Adrenal gland (tissue), 12 donors: Measurements from ENCODE around the gene BNIP2. TPM values are rescaled to one million over a fixed set of nuclear protein-coding genes. Genes with fewer than 3 reads are reported as not detected.

Experiments used
- DNase-seq, 7 donors: peaks; one replicate each; pipeline ENCODE4 v3.0.0-alpha.2; 2019 to 2020
- H3K27ac ChIP-seq, 5 donors: fragments of 200-600 bp; sonication (generic) in 4 of 5; 1 replicate in 3 of 5; 2 replicates in 2 of 5; pipeline versions ENCODE4 v1.5.1 to v1.8.0; 2016 to 2020; ENCODE audit warnings: mild to moderate bottlenecking in 1 of 5
- H3K27me3 ChIP-seq: fragments of 200-600 bp; 2 replicates; pipeline ENCODE4 v1.8.0; 2021
- H3K36me3 ChIP-seq, 2 donors: fragments of 200-600 bp; replicated peaks in 1 of 2; 1 replicate in 1 of 2; 2 replicates in 1 of 2; pipeline versions ENCODE4 v1.5.1 to v1.8.0; 2018 to 2022
- H3K4me1 ChIP-seq, 2 donors: fragments of 200-600 bp; replicated peaks in 1 of 2; 1 replicate in 1 of 2; 2 replicates in 1 of 2; pipeline versions ENCODE4 v1.5.1 to v1.8.0; 2018 to 2021
- H3K4me3 ChIP-seq, 4 donors: fragments of 200-600 bp; sonication (generic) in 3 of 4; one replicate each; pipeline ENCODE4 v1.5.1; 2016 to 2018
- H3K9me3 ChIP-seq, 3 donors: fragments of 200-600 bp; sonication (generic) in 1 of 3; replicated peaks in 1 of 3; 1 replicate in 2 of 3; 2 replicates in 1 of 3; pipeline versions ENCODE4 v1.5.1 to v1.8.0; 2016 to 2021
- CTCF ChIP-seq, 6 experiments: fragments of 450-650 bp in 4 of 6; fragments of 200-600 bp in 2 of 6; sonication (generic) in 1 of 6; IDR thresholded peaks; 1 replicate in 5 of 6; 2 replicates in 1 of 6; pipeline versions ENCODE4 v1.5.1 to v1.8.0; 2016 to 2021; ENCODE audit warnings: antibody characterized with exemption in 6 of 6, mild to moderate bottlenecking in 2 of 6, moderate library complexity in 1 of 6
- POLR2A ChIP-seq, 2 donors: fragments of 450-650 bp; IDR thresholded peaks; one replicate each; pipeline ENCODE4 v1.6.1; 2017; ENCODE audit warnings: antibody characterized with exemption in 2 of 2, mild to moderate bottlenecking in 2 of 2, moderate library complexity in 1 of 2
- WGBS, 4 donors: extraction: QIAGEN DNeasy Blood & Tissue Kit in 2 of 4; methylation state at CpG; one replicate each; pipeline versions ENCODE4 v1.1.5 to v1.1.7; 2013 to 2017; 5-methylcytosine and 5-hydroxymethylcytosine counted together
- intact Hi-C, 2 donors: fragments of 100-400 bp; cut with DNase I; formaldehyde crosslinking; loops; one replicate each; pipeline versions ENCODE4 v1.14.1 to v1.15.0; 2022 to 2023
- polyA plus RNA-seq, 3 donors: library from polyadenylated mRNA; stranded (reverse); fragments of 200-250 nt in 2 of 3; fragments of 350-450 nt in 1 of 3; fragmentation: Illumina TruSeq in 1 of 3; extraction: RNeasy Lipid Tissue Mini Kit (QIAGEN cat#74804) in 1 of 3; gene quantifications; one replicate each; pipeline ENCODE4 v1.2.3, GENCODE V29; 2013 to 2014
- total RNA-seq, 9 donors: library from RNA; depleted of rRNA in 4 of 9; stranded (reverse); fragments of >200 nt in 4 of 9; fragments of 120-200 nt in 1 of 9; fragmentation: NEBNext Ultra II Directional in 1 of 9; extraction: Animal tissue kit (Norgen Biotek cat#: 25700) in 1 of 9; gene quantifications; one replicate each; pipeline versions ENCODE4 v1.1.0 to v1.2.4, GENCODE V29; 2013 to 2023
- donor health status: healthy with polysubstance abuse.
- donor health status: Bipolar disorder and iron deficiency.
- donor health status: DM: yes; HTN: yes; CAD: no.
- donor health status: DM: no; HTN: no; CAD: no.
- donor health status: DM: no; HTN: no; CAD: no.
- donor health status: DM: yes; HTN: yes; CAD: no.

BNIP2 gene
- total and polyA plus RNA-seq, 12 donors = 24.5 to 183 (median 67.4) TPM

- Histone ChIP-seq H3K4me1 (no peaks in the 10 kb centered on the region), H3K27me3 (no peaks in the 10 kb centered on the region), H3K36me3 (no peaks in the 10 kb centered on the region), H3K27ac (no peak overlapping the region), H3K9me3 (no peaks in the 10 kb centered on the region), H3K4me3 (no peak overlapping the region)
- DNase-seq = no peak
- TF ChIP-seq POLR2A (IDR thresholded peaks at IDR 0.05) = no peak
- TF ChIP-seq CTCF (IDR thresholded peaks at IDR 0.05) = no peak
- 78 to 89% (median 85%) methylated on average over 4 of the region's 4 CpGs for WGBS, 4 donors
- intact Hi-C loops = loop anchor here in 1 of 2 donors (10.0 kb wide), 1 partner anchor 628 kb away; no protein-coding TSS in a partner anchor
These were observed 7.2 kb upstream of the BNIP2 start for GRCh38 chr15:59696332-59696731.

DNA sequence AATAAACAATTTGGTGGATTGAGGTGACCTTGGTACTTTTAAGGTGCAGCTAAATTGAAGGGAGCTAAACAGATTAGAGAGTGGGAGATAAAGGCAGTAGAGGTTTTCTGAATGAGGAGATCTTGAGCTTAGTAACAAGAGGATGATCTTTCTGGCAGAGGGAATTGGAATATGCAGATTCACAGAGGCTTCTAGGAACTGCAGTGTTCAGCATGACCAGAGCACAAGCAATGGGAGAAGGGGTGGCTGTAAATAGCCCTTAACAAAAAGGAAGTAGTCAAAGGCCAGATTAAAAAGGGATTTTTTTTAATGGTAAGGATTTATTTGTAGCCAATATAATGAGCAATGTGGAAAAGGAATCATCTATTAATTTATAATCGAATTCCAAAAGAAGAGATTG is 5.7 kb upstream of the BNIP2 start:
- Histone ChIP-seq H3K36me3 (no peaks in the 10 kb centered on the region), H3K4me1 (no peaks in the 10 kb centered on the region), H3K9me3 (no peaks in the 10 kb centered on the region), H3K27ac (no peak overlapping the region), H3K27me3 (no peaks in the 10 kb centered on the region), H3K4me3 (no peak overlapping the region)
- intact Hi-C loops = loop anchor here in 1 of 2 donors (10.0 kb wide), 1 partner anchor 630 kb away; no protein-coding TSS in a partner anchor
- WGBS, 4 donors = 80 to 91% (median 86%) methylated on average over 1 of the region's 1 CpG
- no peak for TF ChIP-seq CTCF (IDR thresholded peaks at IDR 0.05)
- no peak for TF ChIP-seq POLR2A (IDR thresholded peaks at IDR 0.05)
- no peak for DNase-seq

GRCh38 chr15:59691194-59691805 is 2.2 kb upstream of the BNIP2 start:
- H3K27ac ChIP-seq = no peak overlapping the region
- intact Hi-C loops = loop anchor here in 1 of 2 donors (10.0 kb wide), 1 partner anchor 634 kb away; no protein-coding TSS in a partner anchor
- peak in 6 of 7 donors; percentile 28 to 72 (median 51) for DNase-seq
- H3K9me3 ChIP-seq = no peaks in the 10 kb centered on the region
- no peaks in the 10 kb centered on the region for H3K27me3 ChIP-seq
- no peaks in the 10 kb centered on the region for H3K36me3 ChIP-seq
- WGBS, 4 donors = 18 to 34% (median 25%) methylated on average over 1 of the region's 1 CpG
- TF ChIP-seq CTCF (IDR thresholded peaks at IDR 0.05) = peak; percentile 45 to 73 (median 60)
- TF ChIP-seq POLR2A (IDR thresholded peaks at IDR 0.05) = no peak
- peaks cover 16 to 19% of the 10 kb centered on the region in 2 donors for H3K4me1 ChIP-seq
- H3K4me3 ChIP-seq = no peak overlapping the region

GRCh38 chr15:59689626-59690236 is 611 bp upstream of the BNIP2 start:
- Histone ChIP-seq H3K27ac (peak overlapping the region; percentile 91 to 98 (median 97)), H3K9me3 (no peaks in the 10 kb centered on the region), H3K4me3 (peak overlapping the region in 3 of 4 donors; percentile 44 to 86 (median 78)), H3K27me3 (no peaks in the 10 kb centered on the region), H3K4me1 (peaks cover 22 to 35% of the 10 kb centered on the region in 2 donors), H3K36me3 (no peaks in the 10 kb centered on the region)
- TF ChIP-seq POLR2A (IDR thresholded peaks at IDR 0.05) (no peak), CTCF (IDR thresholded peaks at IDR 0.05) (peak in 1 of 6 experiments; percentile 11)
- DNase-seq = peak; percentile 76 to 95 (median 89)
- 1 to 2% (median 2%) methylated on average over 19 to 25 of the region's 25 CpGs for WGBS, 4 donors
- intact Hi-C loops = loop anchor here in 1 of 2 donors (10.0 kb wide), 1 partner anchor 635 kb away; no protein-coding TSS in a partner anchor
